Lower lobe of right lung (tissue), 2 donors: ENCODE results near the gene SSBP2. TPM values are rescaled to one million over a fixed set of nuclear protein-coding genes. Genes with fewer than 3 reads are reported as not detected.
"Not testable (repeated sequence)": the region's sequence is repeated elsewhere in the genome, so short reads cannot be mapped to it uniquely, and the experiment has no call there.

Experiments
- ATAC-seq, 2 donors: fragments of 200-7000 bp; cut with Tn5 transposase; one replicate each; pipeline ENCODE4 v1.9.1; 2020 to 2022; ENCODE audit warnings: mild to moderate bottlenecking in 2 of 2, moderate library complexity in 2 of 2
- DNase-seq: peaks from one replicate; pipeline ENCODE4 v3.0.0-alpha.2; 2020
- H3K27ac ChIP-seq: fragments of 200-600 bp; one replicate; pipeline ENCODE4 v1.8.0; 2022
- H3K27me3 ChIP-seq: fragments of 200-600 bp; one replicate; pipeline ENCODE4 v1.8.0; 2022; ENCODE audit warnings: low read depth
- H3K36me3 ChIP-seq: fragments of 200-600 bp; one replicate; pipeline ENCODE4 v1.8.0; 2022; ENCODE audit warnings: mild to moderate bottlenecking
- H3K4me1 ChIP-seq: fragments of 200-600 bp; one replicate; pipeline ENCODE4 v1.8.0; 2022
- H3K4me3 ChIP-seq: fragments of 200-600 bp; one replicate; pipeline ENCODE4 v1.8.0; 2022; ENCODE audit warnings: mild to moderate bottlenecking
- H3K9me3 ChIP-seq: fragments of 200-600 bp; one replicate; pipeline ENCODE4 v1.8.0; 2022
- CTCF ChIP-seq: fragments of 200-600 bp; IDR thresholded peaks from one replicate; pipeline ENCODE4 v1.8.0; 2022; ENCODE audit warnings: antibody characterized with exemption, mild to moderate bottlenecking
- intact Hi-C: fragments of 100-400 bp; cut with DNase I; formaldehyde crosslinking; loops from one replicate; pipeline ENCODE4 v1.11.0; 2022
- total RNA-seq: library from RNA; stranded (reverse); fragmentation: NEBNext Ultra II Directional; extraction: Animal tissue kit (Norgen Biotek cat#: 25700); gene quantifications from one replicate; pipeline ENCODE4 v1.2.1, GENCODE V29; 2021
- donor health status: DM: no; HTN: yes; CAD: no; lungs with severe emphysema.

Gene SSBP2
- total RNA-seq, 1 donor from 2014 or later, result 41.1 TPM

- Histone ChIP-seq H3K9me3 (no peaks in the 10 kb centered on the region), H3K4me3 (no peak overlapping the region), H3K36me3 (no peaks in the 10 kb centered on the region), H3K4me1 (no peaks in the 10 kb centered on the region), H3K27ac (no peak overlapping the region), H3K27me3 (no peaks in the 10 kb centered on the region)
- no peak for DNase-seq
- no peak for TF ChIP-seq CTCF
- no peak for ATAC-seq
- intact Hi-C loops, result no loop called here
Observed at GRCh38 chr5:81604193-81604592, 146.7 kb downstream of the SSBP2 start.

GRCh38 chr5:81601919-81602318 lies 149.0 kb downstream of the SSBP2 start:
- no peak for ATAC-seq
- no peak for DNase-seq
- no peaks in the 10 kb centered on the region for H3K4me1 ChIP-seq
- H3K27me3 ChIP-seq, result no peaks in the 10 kb centered on the region
- no peak overlapping the region for H3K27ac ChIP-seq
- no peaks in the 10 kb centered on the region for H3K9me3 ChIP-seq
- no peak overlapping the region for H3K4me3 ChIP-seq
- no peak for TF ChIP-seq CTCF
- no peaks in the 10 kb centered on the region for H3K36me3 ChIP-seq
- intact Hi-C loops, result no loop called here

- ATAC-seq, intact Hi-C loops: not testable (repeated sequence)
Observed at GRCh38 chr5:81592085-81592484, 158.8 kb downstream of the SSBP2 start.

GRCh38 chr5:81590498-81591384 lies 160.2 kb downstream of the SSBP2 start:
- Histone ChIP-seq H3K4me1 (no peaks in the 10 kb centered on the region), H3K27me3 (no peaks in the 10 kb centered on the region), H3K36me3 (no peaks in the 10 kb centered on the region), H3K4me3 (no peak overlapping the region), H3K27ac (no peak overlapping the region), H3K9me3 (no peaks in the 10 kb centered on the region)
- ATAC-seq (no peak), DNase-seq (no peak)
- no peak for TF ChIP-seq CTCF
- intact Hi-C loops, result no loop called here

More at GRCh38 chr5:81592085-81592484, 158.8 kb downstream of the SSBP2 start:
- not testable (repeated sequence) for DNase-seq, H3K4me3 ChIP-seq, H3K27ac ChIP-seq, H3K4me1 ChIP-seq, H3K36me3 ChIP-seq, H3K9me3 ChIP-seq, H3K27me3 ChIP-seq

- intact Hi-C loops, result no loop called here
- ATAC-seq (peak; percentile 41 to 51), DNase-seq (no peak)
- H3K36me3 ChIP-seq, result no peaks in the 10 kb centered on the region
- peaks cover 14% of the 10 kb centered on the region for H3K4me1 ChIP-seq
- H3K9me3 ChIP-seq, result no peaks in the 10 kb centered on the region
- no peak for TF ChIP-seq CTCF
- no peak overlapping the region for H3K4me3 ChIP-seq
- no peaks in the 10 kb centered on the region for H3K27me3 ChIP-seq
- no peak overlapping the region for H3K27ac ChIP-seq
Observed at GRCh38 chr5:81579262-81579924, 171.5 kb downstream of the SSBP2 start.

- H3K36me3 ChIP-seq, result no peaks in the 10 kb centered on the region
- H3K4me1 ChIP-seq, result peaks cover 14% of the 10 kb centered on the region
- no peaks in the 10 kb centered on the region for H3K9me3 ChIP-seq
- H3K27ac ChIP-seq, result no peak overlapping the region
- ATAC-seq (no peak), DNase-seq (no peak)
- intact Hi-C loops, result no loop called here
- TF ChIP-seq CTCF, result no peak
- H3K4me3 ChIP-seq, result no peak overlapping the region
- no peaks in the 10 kb centered on the region for H3K27me3 ChIP-seq
Observed at GRCh38 chr5:81577091-81577490, 173.8 kb downstream of the SSBP2 start.
